NT2/D1 (cell line): Measurements from ENCODE around the gene AMPD3.

ENCODE experiments used
- DNase-seq: peaks from one replicate; pipeline ENCODE4 v3.0.0-alpha.2; 2011; ENCODE audit warnings: low read depth, low spot score
- H3K27me3 ChIP-seq: 2 replicates; pipeline ENCODE4 v1.6.0; 2011; ENCODE audit warnings: mild to moderate bottlenecking; ENCODE audit not compliant: insufficient read length, insufficient read depth
- H3K36me3 ChIP-seq: 2 replicates; pipeline ENCODE4 v1.6.1; 2011; ENCODE audit warnings: mild to moderate bottlenecking, low read length, mixed read lengths; ENCODE audit not compliant: insufficient read depth, insufficient read length
- H3K4me1 ChIP-seq: 2 replicates; pipeline ENCODE4 v1.5.1; 2011; ENCODE audit not compliant: insufficient read depth, insufficient read length
- H3K4me3 ChIP-seq: 2 replicates; pipeline ENCODE4 v1.5.1; 2011; ENCODE audit warnings: low read depth; ENCODE audit not compliant: insufficient read length
- H3K9ac ChIP-seq: 2 replicates; pipeline ENCODE4 v1.6.0; 2011; ENCODE audit warnings: low read depth; ENCODE audit not compliant: insufficient read length
- H3K9me3 ChIP-seq: 2 replicates; pipeline ENCODE4 v1.5.1; 2011; ENCODE audit warnings: mild to moderate bottlenecking, low read length; ENCODE audit not compliant: insufficient read depth
- SUZ12 ChIP-seq: IDR thresholded peaks from 2 replicates; pipeline ENCODE4 v1.6.1; 2011; ENCODE audit not compliant: insufficient read length, insufficient read depth; ENCODE audit errors: extremely low read depth
- YY1 ChIP-seq: IDR thresholded peaks from 2 replicates; pipeline ENCODE4 v1.6.1; 2011; ENCODE audit not compliant: insufficient read length, insufficient read depth
- ZNF274 ChIP-seq: IDR thresholded peaks from 2 replicates; pipeline ENCODE4 v1.6.1; 2011; ENCODE audit warnings: mild to moderate bottlenecking, low read depth, low read length

The AMPD3 gene

DNA sequence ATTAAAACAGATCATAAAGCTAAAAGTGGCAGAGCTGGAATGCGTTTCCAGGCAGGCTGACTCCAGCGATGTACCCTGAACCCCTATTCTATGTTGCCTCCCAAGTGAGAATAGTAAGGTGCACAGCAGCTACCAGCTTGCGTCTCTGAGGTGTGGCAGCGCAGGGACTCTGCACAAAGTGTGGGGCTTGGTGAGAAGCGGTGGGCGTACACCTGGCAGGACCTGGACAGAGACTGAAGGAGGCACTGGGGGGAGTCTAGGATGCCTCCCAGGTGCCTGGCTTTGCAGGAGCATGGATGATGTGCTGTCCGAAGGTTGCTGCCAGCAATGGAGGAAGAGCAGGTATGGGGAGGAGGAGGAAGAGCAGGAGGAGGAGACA lies 42.9 kb downstream of the AMPD3 start:
- Histone ChIP-seq H3K36me3 (peaks cover 10% of the 10 kb centered on the region), H3K9me3 (no peaks in the 10 kb centered on the region), H3K9ac (no peak overlapping the region)

GRCh38 chr11:10498426-10499250 lies 43.6 kb downstream of the AMPD3 start:
- peaks cover 6% of the 10 kb centered on the region for H3K36me3 ChIP-seq
- H3K4me3 ChIP-seq: no peak overlapping the region
- H3K4me1 ChIP-seq: peaks cover 10% of the 10 kb centered on the region
- DNase-seq: no peak
- TF ChIP-seq SUZ12 (no peak), ZNF274 (no peak), YY1 (no peak)
- no peaks in the 10 kb centered on the region for H3K9me3 ChIP-seq
- H3K9ac ChIP-seq: no peak overlapping the region
- no peaks in the 10 kb centered on the region for H3K27me3 ChIP-seq

More for the DNA sequence above, 42.9 kb downstream of the AMPD3 start:
- Histone ChIP-seq H3K4me1 (peaks cover 14% of the 10 kb centered on the region), H3K27me3 (no peaks in the 10 kb centered on the region), H3K4me3 (no peak overlapping the region)
- TF ChIP-seq YY1 (no peak), SUZ12 (no peak), ZNF274 (no peak)
- no peak for DNase-seq

- Histone ChIP-seq H3K27me3 (no peaks in the 10 kb centered on the region), H3K4me1 (peaks cover 10% of the 10 kb centered on the region), H3K36me3 (peaks cover 6% of the 10 kb centered on the region), H3K9ac (no peak overlapping the region), H3K9me3 (no peaks in the 10 kb centered on the region), H3K4me3 (no peak overlapping the region)
- DNase-seq: no peak
- TF ChIP-seq SUZ12 (no peak), ZNF274 (no peak), YY1 (no peak)
These were observed 44.4 kb downstream of the AMPD3 start for GRCh38 chr11:10499452-10499851.

GRCh38 chr11:10499874-10500601 lies 45.0 kb downstream of the AMPD3 start:
- no peak overlapping the region for H3K4me3 ChIP-seq
- H3K4me1 ChIP-seq: peaks cover 10% of the 10 kb centered on the region
- DNase-seq: no peak
- H3K9ac ChIP-seq: no peak overlapping the region
- no peaks in the 10 kb centered on the region for H3K27me3 ChIP-seq
- H3K36me3 ChIP-seq: peaks cover 6% of the 10 kb centered on the region
- TF ChIP-seq SUZ12 (no peak), YY1 (no peak), ZNF274 (no peak)
- no peaks in the 10 kb centered on the region for H3K9me3 ChIP-seq

GRCh38 chr11:10500757-10501684 lies 46.0 kb downstream of the AMPD3 start:
- Histone ChIP-seq H3K9ac (no peak overlapping the region), H3K36me3 (peaks cover 9% of the 10 kb centered on the region), H3K9me3 (no peaks in the 10 kb centered on the region), H3K4me1 (peaks cover 10% of the 10 kb centered on the region), H3K4me3 (no peak overlapping the region), H3K27me3 (no peaks in the 10 kb centered on the region)
- TF ChIP-seq ZNF274 (no peak), YY1 (no peak), SUZ12 (no peak)
- no peak for DNase-seq

DNA sequence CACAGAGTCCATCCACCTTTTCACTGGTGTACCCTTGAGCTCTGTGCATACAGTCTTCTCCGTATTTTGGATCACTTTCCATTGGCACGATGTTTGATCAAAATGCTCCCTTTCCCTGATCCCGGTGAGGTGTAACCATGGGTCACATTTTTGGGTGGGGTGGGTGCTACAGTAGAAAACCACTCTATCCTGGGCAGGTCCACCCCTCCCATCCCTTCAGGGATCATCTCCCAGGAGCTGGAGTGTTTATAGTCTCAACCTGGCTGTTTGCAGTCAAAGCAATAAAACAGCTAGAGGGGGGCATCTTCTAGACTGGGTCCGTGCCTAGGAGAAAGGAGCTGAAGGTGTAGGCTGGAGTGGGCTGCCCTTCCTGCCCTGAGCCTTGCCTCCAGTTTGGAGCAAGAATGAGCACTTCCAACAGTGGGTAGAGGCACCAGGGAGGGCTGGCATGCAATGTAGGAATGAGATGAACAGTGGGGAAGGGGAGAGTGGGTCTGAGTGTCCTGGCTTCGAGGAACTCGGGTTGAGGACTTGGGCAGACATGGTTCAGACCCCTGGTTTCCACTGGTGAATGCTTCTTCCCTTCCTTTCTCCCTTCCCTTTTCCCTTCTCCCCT lies 47.1 kb downstream of the AMPD3 start:
- TF ChIP-seq SUZ12 (no peak), ZNF274 (no peak), YY1 (no peak)
- no peak for DNase-seq
- Histone ChIP-seq H3K9me3 (no peaks in the 10 kb centered on the region), H3K9ac (no peak overlapping the region), H3K27me3 (no peaks in the 10 kb centered on the region), H3K36me3 (peaks cover 9% of the 10 kb centered on the region), H3K4me1 (peaks cover 10% of the 10 kb centered on the region), H3K4me3 (no peak overlapping the region)

DNA sequence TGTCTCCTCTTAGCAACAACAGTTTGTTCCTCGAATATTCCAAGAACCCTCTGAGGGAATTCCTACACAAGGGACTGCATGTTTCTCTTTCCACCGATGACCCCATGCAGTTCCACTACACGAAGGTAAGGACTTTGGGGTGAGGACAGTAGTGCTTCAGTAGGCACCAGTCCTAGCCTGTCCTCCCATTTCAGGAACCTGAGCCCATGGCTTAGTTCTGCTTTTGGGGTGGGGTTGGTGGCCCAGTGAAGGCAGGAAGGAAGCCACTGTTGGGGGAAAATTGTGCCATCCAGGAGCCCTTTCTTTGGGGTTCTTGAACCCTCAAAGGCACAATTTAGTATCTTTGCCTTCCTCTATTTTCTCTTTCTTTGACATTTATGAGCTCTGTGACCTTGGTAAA lies 47.7 kb downstream of the AMPD3 start:
- no peak for DNase-seq
- no peak overlapping the region for H3K9ac ChIP-seq
- peaks cover 9% of the 10 kb centered on the region for H3K36me3 ChIP-seq

More for the DNA sequence above, 47.7 kb downstream of the AMPD3 start:
- Histone ChIP-seq H3K4me1 (peaks cover 10% of the 10 kb centered on the region), H3K27me3 (no peaks in the 10 kb centered on the region), H3K9me3 (no peaks in the 10 kb centered on the region), H3K4me3 (no peak overlapping the region)
- TF ChIP-seq ZNF274 (no peak), SUZ12 (no peak), YY1 (no peak)
